NB4 (cell line): ENCODE results near the gene TEX51.

Experiments used
- CTCF ChIP-seq: IDR thresholded peaks from one replicate; pipeline ENCODE4 v1.5.1; 2012; ENCODE audit warnings: low read depth, low read length
- MYC ChIP-seq: IDR thresholded peaks from 2 replicates; pipeline ENCODE4 v1.6.1; 2011; ENCODE audit warnings: low read depth, low read length
- POLR2A ChIP-seq: IDR thresholded peaks from 2 replicates; pipeline ENCODE4 v1.6.1; 2011; ENCODE audit warnings: mild to moderate bottlenecking; ENCODE audit not compliant: insufficient read length; ENCODE audit errors: extremely low read depth

GRCh38 chr2:126936219-126936723, 37.6 kb downstream of the TEX51 start:
- TF ChIP-seq CTCF (no peak), POLR2A (no peak), MYC (no peak)
